DOHH2 (cell line): ENCODE data around the gene GALNT14.

Source experiments
- H3F3A ChIP-seq: fragments of 200-600 bp; sonication (generic), shearing (Covaris generic); 2 replicates; pipeline ENCODE4 v1.6.0; 2016; ENCODE audit warnings: antibody characterized with exemption, mild to moderate bottlenecking; ENCODE audit not compliant: control insufficient read depth, insufficient read depth
- H3K27ac ChIP-seq: fragments of 200-600 bp; sonication (generic); 2 replicates; pipeline ENCODE4 v1.5.1; 2014; ENCODE audit warnings: low read depth, mild to moderate bottlenecking, low read length, moderate library complexity
- H3K27me3 ChIP-seq: fragments of 200-600 bp; sonication (generic); 2 replicates; pipeline ENCODE4 v1.6.1; 2014; ENCODE audit warnings: mild to moderate bottlenecking, low read length, mixed read lengths; ENCODE audit not compliant: control insufficient read depth
- H3K36me3 ChIP-seq: fragments of 200-600 bp; sonication (generic); 2 replicates; pipeline ENCODE4 v1.6.1; 2014; ENCODE audit warnings: mild to moderate bottlenecking, low read length, moderate library complexity, mixed read lengths; ENCODE audit not compliant: control insufficient read depth
- H3K4me1 ChIP-seq: fragments of 200-600 bp; sonication (generic); 2 replicates; pipeline ENCODE4 v1.6.1; 2014; ENCODE audit warnings: mild to moderate bottlenecking, low read length, mixed read lengths; ENCODE audit not compliant: control insufficient read depth
- H3K4me2 ChIP-seq: fragments of 200-600 bp; sonication (generic); 2 replicates; pipeline ENCODE4 v1.6.0; 2014; ENCODE audit warnings: mild to moderate bottlenecking, low read length, moderate library complexity
- H3K4me3 ChIP-seq: fragments of 200-600 bp; sonication (generic); 2 replicates; pipeline ENCODE4 v1.5.1; 2014; ENCODE audit warnings: mild to moderate bottlenecking, low read length, mixed read lengths
- H3K79me2 ChIP-seq: fragments of 200-600 bp; sonication (generic); 2 replicates; pipeline ENCODE4 v1.6.1; 2014; ENCODE audit warnings: mild to moderate bottlenecking, low read length, mixed read lengths; ENCODE audit not compliant: control insufficient read depth
- H3K9me2 ChIP-seq: fragments of 200-600 bp; sonication (generic); replicated peaks from 2 replicates; pipeline ENCODE4 v1.6.1; 2014; ENCODE audit warnings: mild to moderate bottlenecking, low read length, mixed read lengths; ENCODE audit not compliant: control insufficient read depth
- H3K9me3 ChIP-seq: fragments of 200-600 bp; sonication (generic); 2 replicates; pipeline ENCODE4 v1.6.1; 2014; ENCODE audit warnings: antibody characterized with exemption, low read length, mixed read lengths; ENCODE audit not compliant: control insufficient read depth, insufficient read depth
- H4K20me1 ChIP-seq: fragments of 200-600 bp; sonication (generic); 2 replicates; pipeline ENCODE4 v1.6.0; 2014; ENCODE audit warnings: low read depth, mild to moderate bottlenecking, antibody characterized with exemption, low read length, moderate library complexity; ENCODE audit not compliant: control insufficient read depth, insufficient read depth
- EZH2phosphoT487 ChIP-seq: fragments of 200-600 bp; sonication (generic); IDR thresholded peaks from 2 replicates; pipeline ENCODE4 v1.6.1; 2017; ENCODE audit warnings: borderline replicate concordance, mild to moderate bottlenecking, antibody characterized with exemption, low read length, moderate library complexity, mixed read lengths
- TF ChIP-seq, protein P1 (sequence below): fragments of 200-600 bp; sonication (generic); IDR thresholded peaks from one replicate; pipeline ENCODE4 v1.5.1; 2014; ENCODE audit warnings: antibody characterized with exemption, mild to moderate bottlenecking, low read depth, low read length; ENCODE audit not compliant: poor library complexity, severe bottlenecking

Gene GALNT14

GRCh38 chr2:30865892-30866681, 272.2 kb downstream of the GALNT14 start:
- Histone ChIP-seq H3F3A (0 out of 2 replicates have a peak, but pooled peaks cover 6% of the 10 kb centered on the region), H3K36me3 (no peaks in the 10 kb centered on the region), H4K20me1 (no peaks in the 10 kb centered on the region), H3K9me3 (no peaks in the 10 kb centered on the region), H3K27ac (peak overlapping the region; percentile 85), H3K4me1 (peaks cover 53% of the 10 kb centered on the region), H3K79me2 (no peaks in the 10 kb centered on the region), H3K4me3 (peak overlapping the region; percentile 63), H3K27me3 (no peaks in the 10 kb centered on the region), H3K4me2 (peak overlapping the region; percentile 71), H3K9me2 (no peaks in the 10 kb centered on the region)
- no peak for TF ChIP-seq EZH2phosphoT487
- TF ChIP-seq, protein P1, sequence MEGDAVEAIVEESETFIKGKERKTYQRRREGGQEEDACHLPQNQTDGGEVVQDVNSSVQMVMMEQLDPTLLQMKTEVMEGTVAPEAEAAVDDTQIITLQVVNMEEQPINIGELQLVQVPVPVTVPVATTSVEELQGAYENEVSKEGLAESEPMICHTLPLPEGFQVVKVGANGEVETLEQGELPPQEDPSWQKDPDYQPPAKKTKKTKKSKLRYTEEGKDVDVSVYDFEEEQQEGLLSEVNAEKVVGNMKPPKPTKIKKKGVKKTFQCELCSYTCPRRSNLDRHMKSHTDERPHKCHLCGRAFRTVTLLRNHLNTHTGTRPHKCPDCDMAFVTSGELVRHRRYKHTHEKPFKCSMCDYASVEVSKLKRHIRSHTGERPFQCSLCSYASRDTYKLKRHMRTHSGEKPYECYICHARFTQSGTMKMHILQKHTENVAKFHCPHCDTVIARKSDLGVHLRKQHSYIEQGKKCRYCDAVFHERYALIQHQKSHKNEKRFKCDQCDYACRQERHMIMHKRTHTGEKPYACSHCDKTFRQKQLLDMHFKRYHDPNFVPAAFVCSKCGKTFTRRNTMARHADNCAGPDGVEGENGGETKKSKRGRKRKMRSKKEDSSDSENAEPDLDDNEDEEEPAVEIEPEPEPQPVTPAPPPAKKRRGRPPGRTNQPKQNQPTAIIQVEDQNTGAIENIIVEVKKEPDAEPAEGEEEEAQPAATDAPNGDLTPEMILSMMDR, result no peak

DNA sequence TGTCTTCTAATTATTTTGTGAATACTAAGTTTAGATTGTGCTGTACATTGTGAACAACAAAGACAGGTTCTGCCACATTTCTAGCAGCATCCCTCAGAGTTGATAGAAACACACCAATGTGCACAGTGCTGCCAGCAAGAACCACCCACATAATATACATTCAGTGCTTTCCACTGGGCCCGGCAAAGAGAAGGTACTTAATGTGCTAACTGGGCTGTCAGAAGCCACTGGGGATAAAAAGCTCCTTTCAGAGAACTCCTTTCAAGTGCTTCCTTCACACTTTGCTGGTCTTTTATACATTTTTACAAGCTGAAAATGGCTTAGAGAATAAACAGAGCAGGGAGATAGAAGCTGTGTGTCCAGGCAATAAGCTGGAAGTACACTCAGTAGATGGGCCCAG, 273.0 kb downstream of the GALNT14 start:
- no peaks in the 10 kb centered on the region for H3K36me3 ChIP-seq
- H3F3A ChIP-seq, result 0 out of 2 replicates have a peak, but pooled peaks cover 6% of the 10 kb centered on the region
- no peaks in the 10 kb centered on the region for H3K9me3 ChIP-seq
- H3K79me2 ChIP-seq, result no peaks in the 10 kb centered on the region
- TF ChIP-seq, protein P1, result no peak
- no peak for TF ChIP-seq EZH2phosphoT487
- H3K4me2 ChIP-seq, result no peak overlapping the region
- no peaks in the 10 kb centered on the region for H3K9me2 ChIP-seq
- no peaks in the 10 kb centered on the region for H3K27me3 ChIP-seq
- no peak overlapping the region for H3K4me3 ChIP-seq
- H3K4me1 ChIP-seq, result peaks cover 50% of the 10 kb centered on the region
- no peak overlapping the region for H3K27ac ChIP-seq
- no peaks in the 10 kb centered on the region for H4K20me1 ChIP-seq

GRCh38 chr2:30862054-30862651, 276.1 kb downstream of the GALNT14 start:
- 0 out of 2 replicates have a peak, but pooled peaks cover 5% of the 10 kb centered on the region for H3F3A ChIP-seq
- H3K27me3 ChIP-seq, result no peaks in the 10 kb centered on the region
- H3K27ac ChIP-seq, result no peak overlapping the region
- H3K9me3 ChIP-seq, result no peaks in the 10 kb centered on the region
- peaks cover 30% of the 10 kb centered on the region for H3K4me1 ChIP-seq
- no peak overlapping the region for H3K4me3 ChIP-seq
- no peak overlapping the region for H3K4me2 ChIP-seq
- no peaks in the 10 kb centered on the region for H4K20me1 ChIP-seq
- TF ChIP-seq, protein P1, result peak; percentile 63
- TF ChIP-seq EZH2phosphoT487, result no peak
- no peaks in the 10 kb centered on the region for H3K9me2 ChIP-seq
- no peaks in the 10 kb centered on the region for H3K79me2 ChIP-seq
- no peaks in the 10 kb centered on the region for H3K36me3 ChIP-seq
